ENCODE results near the gene STMP1. TPM values are rescaled to one million over a fixed set of nuclear protein-coding genes. Genes with fewer than 3 reads are reported as not detected.

The STMP1 gene
- total RNA-seq = 10.8 and 11.1 TPM in 2 replicates

DNA sequence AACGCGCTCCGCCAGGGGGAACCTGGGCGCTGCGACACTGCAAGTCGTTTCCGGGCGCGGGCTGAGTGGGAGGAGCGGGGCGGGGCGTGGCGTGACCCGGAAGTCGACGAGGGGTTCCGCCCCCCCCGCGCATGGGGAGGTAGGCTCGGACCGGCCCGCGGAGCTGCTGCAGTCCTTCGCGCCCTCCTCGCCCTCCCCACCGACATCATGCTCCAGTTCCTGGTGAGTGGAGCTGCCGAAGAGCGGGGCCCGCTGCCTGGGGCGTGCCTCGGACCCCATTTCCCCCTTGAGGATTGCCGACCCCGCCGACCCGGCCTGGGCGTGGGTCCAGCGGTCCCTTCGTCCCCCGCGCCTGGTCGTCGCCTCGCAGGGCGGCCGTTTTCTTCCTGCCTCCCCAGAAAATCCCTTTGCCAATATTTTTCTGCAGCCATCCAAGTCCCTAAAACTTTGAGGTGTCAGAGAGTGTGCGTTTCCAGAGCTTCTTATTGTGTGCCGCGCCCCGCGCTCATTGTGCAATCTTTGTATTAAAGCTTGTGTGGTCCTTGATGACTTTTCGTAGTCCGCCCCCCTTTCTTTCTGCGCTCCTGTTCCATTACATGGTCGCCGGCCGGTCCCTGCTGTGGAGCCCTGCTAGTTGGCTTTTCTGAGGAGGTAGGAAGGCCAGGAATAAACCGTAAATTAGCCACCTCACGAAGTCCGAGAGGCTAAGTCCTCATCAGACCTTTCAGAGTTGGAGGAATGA is at the start of gene STMP1:
Gene STMP1 (plus strand): TSS at position 142 of the 742 bp plus-strand sequence.

Small RNA genes within 50 kb of the gene (small RNA-seq; reads per million reads assigned to genes)
- gene RNU6-1154P = not detected

Other genes starting within 250 kb of the STMP1 start
- 15.6 and 15.7 TPM in 2 replicates for gene CNOT4, start 152.4 kb upstream of the STMP1 start, total RNA-seq
- gene NUP205, start 104.6 kb upstream of the STMP1 start, total RNA-seq = 63.7 and 87.8 TPM in 2 replicates
- not detected in 2 replicates for gene SLC13A4, start 65.7 kb downstream of the STMP1 start, total RNA-seq
- not detected in 2 replicates for gene FAM180A, start 86.3 kb downstream of the STMP1 start, total RNA-seq